Activated CD4-positive, alpha-beta T cell treated with anti-CD3 and anti-CD28 coated beads for 48 hours (primary cell): Measurements from ENCODE around the gene DNAH9.

Experiments
- DNase-seq: peaks from one replicate; pipeline ENCODE4 v3.0.0-alpha.2; 2020

The DNAH9 gene

GRCh38 chr17:11598274-11599221 lies at the start of gene DNAH9:
TSS of gene DNAH9 (plus strand) at chr17:11598470. CDS start at chr17:11598499, 29 bp downstream.
- peak; percentile 67 for DNase-seq

GRCh38 chr17:11550431-11550830 lies 47.8 kb upstream of the DNAH9 start:
- no peak for DNase-seq

GRCh38 chr17:11551442-11551841 lies 46.8 kb upstream of the DNAH9 start:
- no peak for DNase-seq

GRCh38 chr17:11553135-11553534 lies 45.1 kb upstream of the DNAH9 start:
- DNase-seq, result no peak

- no peak for DNase-seq
These were observed 44.2 kb upstream of the DNAH9 start for GRCh38 chr17:11554042-11554441.

GRCh38 chr17:11554542-11554941 lies 43.7 kb upstream of the DNAH9 start:
- DNase-seq, result no peak

- no peak for DNase-seq
These were observed 42.7 kb upstream of the DNAH9 start for GRCh38 chr17:11555530-11555929.

- no peak for DNase-seq
These were observed 40.4 kb upstream of the DNAH9 start for GRCh38 chr17:11557727-11558452.

GRCh38 chr17:11558681-11559234 lies 39.5 kb upstream of the DNAH9 start:
- DNase-seq, result no peak

GRCh38 chr17:11559601-11560000 lies 38.7 kb upstream of the DNAH9 start:
- DNase-seq, result no peak

- no peak for DNase-seq
These were observed 37.0 kb upstream of the DNAH9 start for GRCh38 chr17:11561281-11561680.

- no peak for DNase-seq
These were observed 36.6 kb upstream of the DNAH9 start for GRCh38 chr17:11561702-11562101.

- no peak for DNase-seq
These were observed 33.5 kb upstream of the DNAH9 start for GRCh38 chr17:11564589-11565380.

- DNase-seq, result no peak
These were observed 32.7 kb upstream of the DNAH9 start for GRCh38 chr17:11565591-11565990.

- DNase-seq, result no peak
These were observed 19.3 kb upstream of the DNAH9 start for GRCh38 chr17:11578998-11579397.

GRCh38 chr17:11580677-11581076 lies 17.6 kb upstream of the DNAH9 start:
- DNase-seq, result no peak

- no peak for DNase-seq
These were observed 16.1 kb upstream of the DNAH9 start for GRCh38 chr17:11582217-11582616.

- no peak for DNase-seq
These were observed 14.8 kb upstream of the DNAH9 start for GRCh38 chr17:11583306-11583992.

- DNase-seq, result no peak
These were observed 8.6 kb upstream of the DNAH9 start for GRCh38 chr17:11589716-11590115.

- no peak for DNase-seq
These were observed 3.4 kb downstream of the DNAH9 start for GRCh38 chr17:11601661-11602060.

GRCh38 chr17:11608396-11608795 lies 10.1 kb downstream of the DNAH9 start:
- DNase-seq, result no peak

GRCh38 chr17:11610999-11611566 lies 12.8 kb downstream of the DNAH9 start:
- no peak for DNase-seq
